K562 (cell line): ENCODE results near the gene TALDO1. TPM values are rescaled to one million over a fixed set of nuclear protein-coding genes. Genes with fewer than 3 reads are reported as not detected.
A peak's percentile ranks its signal among the peaks of the same experiment; 100 is the strongest.

Experiments used
- BCLAF1 ChIP-seq, 2 experiments: fragments of 450-650 bp in 1 of 2; IDR thresholded peaks; 2 replicates each; pipeline ENCODE4 v1.6.1; 2011 to 2017; ENCODE audit warnings: low read depth in 2 of 2, antibody characterized with exemption in 1 of 2, borderline replicate concordance in 1 of 2, low read length in 1 of 2, mild to moderate bottlenecking in 1 of 2, mixed read lengths in 1 of 2; ENCODE audit not compliant: control insufficient read depth in 1 of 2
- BCOR ChIP-seq: fragments of 450-650 bp; IDR thresholded peaks from 2 replicates; pipeline ENCODE4 v1.6.1; 2016
- ELK3 ChIP-seq: fragments of 450-650 bp; formaldehyde crosslinking; IDR thresholded peaks from 2 replicates; pipeline ENCODE4 v1.4.0; 2020; ENCODE audit warnings: mild to moderate bottlenecking
- GATA2 ChIP-seq: sonication (generic); formaldehyde crosslinking; IDR thresholded peaks from 2 replicates; pipeline ENCODE4 v1.4.0; 2020; ENCODE audit warnings: mild to moderate bottlenecking, missing genetic modification reagents
- GMEB1 ChIP-seq: fragments of 250-450 bp; sonication (Bioruptor Pico); IDR thresholded peaks from 2 replicates; pipeline ENCODE4 v1.4.0; 2020; ENCODE audit warnings: mild to moderate bottlenecking
- HDAC3 ChIP-seq: fragments of 450-650 bp; IDR thresholded peaks from 2 replicates; pipeline ENCODE4 v1.6.1; 2018; ENCODE audit warnings: borderline replicate concordance, mild to moderate bottlenecking, moderate library complexity; ENCODE audit not compliant: partially characterized antibody
- HDAC6 ChIP-seq: IDR thresholded peaks from 2 replicates; pipeline ENCODE4 v1.6.1; 2012; ENCODE audit warnings: low read depth, mild to moderate bottlenecking, control low read depth, inconsistent platforms, low read length, moderate library complexity
- HMG20A ChIP-seq: fragments of 450-650 bp; formaldehyde crosslinking; conservative IDR thresholded peaks from 2 replicates; pipeline ENCODE4 v1.4.0; 2020; ENCODE audit warnings: mild to moderate bottlenecking, mixed read lengths
- HNRNPUL1 ChIP-seq: fragments of 200-400 bp; formaldehyde crosslinking; IDR thresholded peaks from 2 replicates; pipeline ENCODE4 v1.6.1; 2017; ENCODE audit warnings: low read length
- MAFG ChIP-seq: fragments of 450-650 bp; conservative IDR thresholded peaks from 2 replicates; pipeline ENCODE4 v1.6.1; 2016; ENCODE audit warnings: missing genetic modification characterization, missing compliant biosample characterization
- MCM2 ChIP-seq: fragments of 450-650 bp; IDR thresholded peaks from 2 replicates; pipeline ENCODE4 v1.6.1; 2017; ENCODE audit warnings: low read depth, mild to moderate bottlenecking
- MEF2A ChIP-seq: IDR thresholded peaks from 2 replicates; pipeline ENCODE4 v1.6.1; 2011; ENCODE audit warnings: low read depth, mild to moderate bottlenecking, low read length, moderate library complexity; ENCODE audit not compliant: control insufficient read depth
- NELFE ChIP-seq: IDR thresholded peaks from 2 replicates; pipeline ENCODE4 v1.6.1; 2011; ENCODE audit warnings: mild to moderate bottlenecking; ENCODE audit not compliant: insufficient read depth, insufficient read length
- PURB ChIP-seq: sonication (generic); formaldehyde crosslinking; IDR thresholded peaks from 2 replicates; pipeline ENCODE4 v1.9.0; 2021; ENCODE audit warnings: low read depth, mild to moderate bottlenecking, missing genetic modification reagents
- RAD21 ChIP-seq, 2 experiments: fragments of 250-450 bp in 1 of 2; fragments of 450-650 bp in 1 of 2; sonication (Bioruptor Pico) in 1 of 2; formaldehyde crosslinking in 1 of 2; IDR thresholded peaks in 1 of 2; conservative IDR thresholded peaks in 1 of 2; 2 replicates each; pipeline versions ENCODE4 v1.4.0 to v1.8.0; 2020 to 2022; ENCODE audit warnings: mild to moderate bottlenecking in 2 of 2, moderate library complexity in 1 of 2
- TAF7 ChIP-seq: fragments of 450-650 bp; IDR thresholded peaks from 2 replicates; pipeline ENCODE4 v1.6.1; 2016; ENCODE audit warnings: missing genetic modification characterization, missing compliant biosample characterization
- TGIF2 ChIP-seq: sonication (generic); formaldehyde crosslinking; IDR thresholded peaks from 2 replicates; pipeline ENCODE4 v1.8.1; 2022; ENCODE audit warnings: mild to moderate bottlenecking, missing genetic modification reagents, moderate library complexity
- THAP7 ChIP-seq: fragments of 250-450 bp; sonication (Bioruptor Pico); IDR thresholded peaks from 2 replicates; pipeline ENCODE4 v1.5.0; 2021
- ZBTB12 ChIP-seq: fragments of 250-450 bp; sonication (Bioruptor Pico); IDR thresholded peaks from 2 replicates; pipeline ENCODE4 v1.4.0; 2020
- ZFP30 ChIP-seq: fragments of 250-450 bp; sonication (Bioruptor Pico); IDR thresholded peaks from 2 replicates; pipeline ENCODE4 v1.8.0; 2022; ENCODE audit warnings: moderate library complexity, mild to moderate bottlenecking, inconsistent platforms, borderline replicate concordance
- polyA plus RNA-seq, 8 experiments: library from polyadenylated mRNA; depleted of rRNA in 4 of 8; stranded (reverse) in 5 of 8; unstranded in 3 of 8; fragments of >200 nt; fragmentation: Nextera tagmentation in 2 of 8; fragmentation: Illumina TruSeq in 1 of 8; extraction: Ambion mirVana in 2 of 8; extraction: Trizol in 1 of 8; gene quantifications; 2 replicates each; pipeline versions ENCODE4 v1.2.1 to v1.2.3, GENCODE V29; 2011 to 2014; ENCODE audit warnings: inconsistent platforms in 1 of 8, missing spikeins in 1 of 8
- total RNA-seq, 7 experiments: library from RNA; depleted of rRNA in 6 of 7; stranded (reverse); fragments of >200 nt in 6 of 7; fragmentation: Illumina TruSeq in 2 of 7; extraction: Trizol in 2 of 7; gene quantifications; 2 replicates each; pipeline versions ENCODE4 v1.2.1 to v1.2.3, GENCODE V29; 2011 to 2021; ENCODE audit warnings: low replicate concordance in 1 of 7

The TALDO1 gene
- total and polyA plus RNA-seq, 9 of the 15 experiments (the other 6 are each of a cell fraction or from before 2014, with no cell fraction given), result 260 to 541 (median 441) TPM

GRCh38 chr11:727859-728748, 19.2 kb upstream of the TALDO1 start (continued):
- TF ChIP-seq BCLAF1 (IDR thresholded peaks at IDR 0.05; ENCODE audit: borderline replicate concordance in 1 of 2, control insufficient read depth in 1 of 2, low read depth in 2 of 2, low read length in 1 of 2), result no peak
- TF ChIP-seq ZFP30, result no peak
- no peak for TF ChIP-seq ZBTB12 (CRISPR knock-in tag)
- TF ChIP-seq HMG20A, result no peak
- no peak for TF ChIP-seq GMEB1 (CRISPR knock-in tag)
- TF ChIP-seq BCOR, result 0 out of 2 replicates have a peak, but pooled peaks have one; percentile 40
- no peak for TF ChIP-seq PURB (CRISPR knock-in tag)
- TF ChIP-seq MAFG (tag), result no peak
- TF ChIP-seq THAP7, result no peak
- no peak for TF ChIP-seq MCM2
- no peak for TF ChIP-seq TAF7 (tag)
- TF ChIP-seq GATA2 (CRISPR knock-in tag), result no peak
- TF ChIP-seq HDAC6, result no peak
- no peak for TF ChIP-seq NELFE
- no peak for TF ChIP-seq HNRNPUL1
- no peak for TF ChIP-seq TGIF2 (CRISPR knock-in tag)
- no peak for TF ChIP-seq ELK3 (CRISPR knock-in tag)
- no peak for TF ChIP-seq MEF2A
- TF ChIP-seq HDAC3, result no peak
- TF ChIP-seq RAD21 (CRISPR knock-in tag; conservative IDR thresholded peaks at IDR 0.05 in 1 of 2, IDR thresholded peaks at IDR 0.05 in 1 of 2), result peak; percentile 94 to 96
